Fibroblast of lung (primary cell): ENCODE results near the gene DHFR.

Source experiments
- EZH2 ChIP-seq: IDR thresholded peaks from 2 replicates; pipeline ENCODE4 v1.5.1; 2012; ENCODE audit warnings: low read length, control low read depth, mild to moderate bottlenecking; ENCODE audit errors: missing control alignments
- TF ChIP-seq, protein P1 (sequence below), 2 donors: IDR thresholded peaks in 1 of 2; conservative IDR thresholded peaks in 1 of 2; 1 replicate in 1 of 2; 2 replicates in 1 of 2; pipeline ENCODE4 v1.5.1; 2011 to 2012; ENCODE audit warnings: low read length in 2 of 2, control low read depth in 1 of 2, inconsistent platforms in 1 of 2, low read depth in 1 of 2, mild to moderate bottlenecking in 1 of 2

DNA sequence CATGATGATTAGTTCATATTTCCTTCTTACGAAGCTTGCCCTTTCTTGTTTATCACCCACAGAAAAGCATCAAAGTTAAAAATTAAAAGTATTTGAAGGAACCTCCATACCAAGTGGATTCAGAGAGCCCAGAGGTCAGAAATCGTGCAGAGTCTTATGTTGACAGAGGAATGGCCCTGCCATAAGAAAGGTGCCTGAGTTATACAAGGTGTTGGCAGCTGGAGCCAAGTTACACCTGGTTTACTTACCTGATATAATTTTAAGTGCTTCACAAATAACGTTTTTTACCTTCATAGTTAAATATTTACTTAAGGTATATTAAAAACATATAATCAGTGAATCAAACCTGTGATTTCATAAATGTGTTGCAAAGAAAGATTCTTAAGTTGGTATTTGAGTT lies 42.3 kb upstream of the DHFR start:
- TF ChIP-seq, protein P1, sequence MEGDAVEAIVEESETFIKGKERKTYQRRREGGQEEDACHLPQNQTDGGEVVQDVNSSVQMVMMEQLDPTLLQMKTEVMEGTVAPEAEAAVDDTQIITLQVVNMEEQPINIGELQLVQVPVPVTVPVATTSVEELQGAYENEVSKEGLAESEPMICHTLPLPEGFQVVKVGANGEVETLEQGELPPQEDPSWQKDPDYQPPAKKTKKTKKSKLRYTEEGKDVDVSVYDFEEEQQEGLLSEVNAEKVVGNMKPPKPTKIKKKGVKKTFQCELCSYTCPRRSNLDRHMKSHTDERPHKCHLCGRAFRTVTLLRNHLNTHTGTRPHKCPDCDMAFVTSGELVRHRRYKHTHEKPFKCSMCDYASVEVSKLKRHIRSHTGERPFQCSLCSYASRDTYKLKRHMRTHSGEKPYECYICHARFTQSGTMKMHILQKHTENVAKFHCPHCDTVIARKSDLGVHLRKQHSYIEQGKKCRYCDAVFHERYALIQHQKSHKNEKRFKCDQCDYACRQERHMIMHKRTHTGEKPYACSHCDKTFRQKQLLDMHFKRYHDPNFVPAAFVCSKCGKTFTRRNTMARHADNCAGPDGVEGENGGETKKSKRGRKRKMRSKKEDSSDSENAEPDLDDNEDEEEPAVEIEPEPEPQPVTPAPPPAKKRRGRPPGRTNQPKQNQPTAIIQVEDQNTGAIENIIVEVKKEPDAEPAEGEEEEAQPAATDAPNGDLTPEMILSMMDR (conservative IDR thresholded peaks at IDR 0.05 in 1 of 2, IDR thresholded peaks at IDR 0.05 in 1 of 2; ENCODE audit: low read depth in 1 of 2, low read length in 2 of 2): no peak
- TF ChIP-seq EZH2: no peak
